ENCODE data around the gene PDYN.

PDYN gene

DNA sequence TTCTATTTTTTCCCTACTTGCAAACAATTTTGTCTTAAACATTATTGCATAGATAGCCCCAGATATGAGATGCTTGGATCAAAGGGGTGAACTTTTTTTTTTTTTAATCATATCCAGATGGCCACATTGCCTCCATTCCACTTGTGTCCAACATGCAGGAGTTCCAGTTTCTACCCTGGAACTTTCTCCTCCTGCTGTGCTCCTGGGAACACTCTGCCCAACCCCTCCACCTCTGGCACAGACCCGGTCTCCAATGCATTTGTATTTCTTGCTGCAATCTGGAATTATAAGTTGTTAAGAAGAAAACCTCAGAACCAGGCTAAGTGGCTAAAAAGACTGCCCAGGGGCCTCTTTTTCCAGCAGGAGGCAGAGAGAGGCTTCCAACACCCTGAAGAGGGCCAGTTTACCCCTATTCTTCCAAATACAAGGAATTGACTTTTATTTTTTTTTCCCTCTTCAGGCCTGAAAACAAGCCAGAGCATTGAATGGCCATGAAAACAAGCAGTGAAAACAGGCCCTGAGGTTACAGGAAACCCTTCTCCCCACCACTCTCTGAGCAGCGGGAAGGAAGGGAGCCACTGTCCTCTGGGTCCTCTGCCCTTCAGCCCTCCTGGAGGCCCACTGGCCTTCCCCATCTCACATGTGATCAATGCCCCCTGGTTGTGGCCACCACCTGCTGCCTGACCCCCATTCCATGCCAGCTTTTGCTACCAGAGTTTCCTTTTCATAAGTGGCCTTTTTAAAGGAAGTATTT, 44.3 kb downstream of the PDYN start:
- DNase-seq, result no peak

DNA sequence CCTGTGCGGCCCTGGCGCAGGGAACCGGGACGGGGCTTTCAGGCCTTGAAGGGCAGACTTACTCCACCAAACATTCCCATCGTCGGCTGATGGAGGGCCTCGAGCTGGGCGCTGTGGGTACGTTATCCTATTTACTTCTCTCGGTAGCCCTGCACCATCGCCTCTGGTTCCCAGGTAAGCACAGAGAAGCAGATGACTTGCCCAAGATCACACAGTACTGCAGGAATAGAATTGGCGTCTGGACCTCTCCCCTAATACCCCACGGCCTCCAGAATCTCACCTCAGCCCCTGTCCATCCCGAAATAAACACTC, 46.4 kb downstream of the PDYN start:
- DNase-seq, result no peak

DNA sequence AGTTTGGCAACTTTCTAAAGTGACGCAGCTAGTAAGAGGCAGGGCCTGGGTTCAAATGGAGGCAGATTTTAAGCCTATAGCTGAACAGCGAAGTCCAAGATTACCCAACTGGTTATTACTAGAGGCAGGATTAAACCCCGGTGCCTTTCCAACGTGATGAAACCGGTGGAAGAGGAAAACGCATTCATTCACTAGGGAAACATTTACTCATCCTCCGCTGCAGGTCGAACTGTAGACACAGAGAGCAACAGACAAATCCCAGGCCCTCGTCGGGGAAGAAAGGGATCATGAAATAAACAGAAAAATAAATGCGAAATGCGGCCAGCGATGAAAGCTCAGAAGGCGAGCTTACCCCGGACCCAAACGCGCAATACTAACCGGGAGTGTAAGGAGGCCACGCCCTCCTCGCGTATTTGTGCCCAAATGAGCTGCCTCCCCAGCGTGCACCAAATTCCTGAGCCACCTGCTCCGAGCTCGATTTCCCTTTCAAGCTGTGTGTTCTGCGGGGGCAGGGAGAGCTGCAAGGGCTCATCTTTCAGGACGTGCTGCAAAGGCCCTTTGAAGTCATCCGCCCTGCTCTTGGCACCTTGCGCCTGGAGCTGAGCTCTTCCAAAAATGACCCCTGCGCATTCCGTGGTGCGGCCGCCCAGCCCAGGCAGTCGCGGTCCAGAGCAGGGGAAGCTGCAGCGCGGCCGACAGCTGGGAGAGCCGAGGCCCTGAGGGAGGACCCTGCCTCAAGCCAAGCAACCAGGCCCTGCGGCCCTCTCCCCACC, 46.9 kb downstream of the PDYN start:
- DNase-seq, result peak; percentile 95

DNA sequence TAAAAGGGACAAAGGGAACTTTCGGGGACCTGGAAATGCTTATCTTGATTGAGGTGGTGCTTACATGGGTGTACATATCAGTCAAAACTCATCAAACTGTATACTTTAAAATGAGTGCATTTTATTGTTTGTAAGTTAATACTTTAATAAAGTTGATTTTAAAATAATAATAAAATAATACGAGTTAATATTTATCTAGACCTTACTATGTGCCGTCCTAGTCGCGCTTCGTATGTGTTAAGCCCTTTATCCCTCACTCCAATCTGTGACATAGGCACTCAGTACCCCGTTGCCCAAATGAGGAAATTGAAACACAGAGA, 47.5 kb downstream of the PDYN start:
- no peak for DNase-seq

DNA sequence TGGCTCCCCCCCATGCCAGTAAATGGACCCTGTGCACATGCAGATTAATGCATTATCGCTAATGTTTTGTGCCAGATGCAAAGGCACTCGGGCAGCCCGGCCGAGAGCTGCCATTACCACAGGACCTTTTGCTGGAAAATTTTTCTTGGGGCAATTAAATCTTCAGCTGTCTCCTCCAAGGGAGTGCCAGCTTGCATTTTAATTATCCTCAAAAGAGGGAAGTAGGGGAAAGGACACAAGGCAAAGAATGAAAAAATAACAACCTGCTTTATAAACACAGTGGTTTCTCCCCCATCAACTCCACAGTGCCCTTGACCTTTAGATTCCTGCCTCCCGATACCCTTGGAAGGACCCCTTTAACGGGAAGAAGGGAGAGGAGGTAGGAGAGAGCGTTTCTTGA, 48.2 kb downstream of the PDYN start:
- DNase-seq, result peak; percentile 45

DNA sequence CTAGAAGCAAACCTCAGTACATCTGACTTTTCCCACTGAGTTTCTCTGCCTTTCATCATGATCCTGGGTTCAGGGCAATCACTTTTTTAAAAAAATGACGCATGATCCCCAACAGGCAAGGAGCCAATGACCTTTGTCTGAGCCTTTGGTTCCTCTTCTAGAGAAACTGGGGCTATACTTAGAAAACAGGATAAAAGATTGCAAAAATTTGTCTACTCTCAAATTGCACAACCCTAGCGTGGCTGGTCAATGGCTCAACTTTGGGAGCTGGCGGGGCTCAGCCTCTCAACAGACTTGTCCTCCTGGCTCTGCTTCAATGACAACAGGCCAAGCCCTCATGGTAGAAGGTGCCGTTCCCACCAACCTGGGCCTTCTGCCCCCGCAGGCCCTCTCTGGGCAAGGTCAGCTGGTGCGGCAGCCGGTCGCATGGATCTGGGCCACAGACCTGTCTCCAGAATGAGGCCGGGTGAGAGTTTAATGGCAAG, 48.7 kb downstream of the PDYN start:
- peak; percentile 99 for DNase-seq

DNA sequence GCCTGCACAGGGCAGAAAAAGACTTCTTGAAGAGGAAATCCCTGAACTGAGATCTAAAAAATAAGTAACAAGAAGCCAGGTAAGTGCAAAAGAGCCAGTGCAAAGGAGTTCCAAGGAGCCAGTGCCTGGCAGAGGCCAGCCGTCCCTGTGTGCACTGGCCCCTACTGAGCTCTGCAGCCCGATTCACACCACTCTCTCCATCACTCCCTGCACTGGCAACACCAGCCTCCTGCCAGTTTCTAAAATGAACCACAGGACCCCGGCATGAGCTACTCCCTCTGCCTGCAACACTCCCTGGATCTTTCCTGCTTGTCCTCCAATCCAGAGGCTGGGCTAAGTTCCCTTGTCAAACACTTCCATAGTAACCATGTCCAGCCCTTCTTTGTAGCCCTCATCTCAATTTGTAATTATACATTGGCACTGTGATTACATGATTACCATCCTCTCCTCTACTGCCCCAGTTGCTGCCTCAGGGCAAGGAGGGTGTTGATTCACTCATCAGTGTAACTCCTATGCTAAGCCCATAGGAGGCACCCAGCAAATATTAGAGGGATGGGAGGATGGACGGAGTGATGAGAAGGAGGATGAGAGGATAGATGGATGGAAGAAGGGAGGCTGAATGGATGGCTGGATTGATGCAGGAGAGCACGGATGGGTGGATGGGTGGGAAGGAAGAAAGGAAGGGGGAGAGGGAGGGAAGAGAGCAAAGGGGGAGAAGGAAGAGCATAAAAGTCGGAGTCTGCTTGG, 49.3 kb downstream of the PDYN start:
- DNase-seq, result peak; percentile 39

DNA sequence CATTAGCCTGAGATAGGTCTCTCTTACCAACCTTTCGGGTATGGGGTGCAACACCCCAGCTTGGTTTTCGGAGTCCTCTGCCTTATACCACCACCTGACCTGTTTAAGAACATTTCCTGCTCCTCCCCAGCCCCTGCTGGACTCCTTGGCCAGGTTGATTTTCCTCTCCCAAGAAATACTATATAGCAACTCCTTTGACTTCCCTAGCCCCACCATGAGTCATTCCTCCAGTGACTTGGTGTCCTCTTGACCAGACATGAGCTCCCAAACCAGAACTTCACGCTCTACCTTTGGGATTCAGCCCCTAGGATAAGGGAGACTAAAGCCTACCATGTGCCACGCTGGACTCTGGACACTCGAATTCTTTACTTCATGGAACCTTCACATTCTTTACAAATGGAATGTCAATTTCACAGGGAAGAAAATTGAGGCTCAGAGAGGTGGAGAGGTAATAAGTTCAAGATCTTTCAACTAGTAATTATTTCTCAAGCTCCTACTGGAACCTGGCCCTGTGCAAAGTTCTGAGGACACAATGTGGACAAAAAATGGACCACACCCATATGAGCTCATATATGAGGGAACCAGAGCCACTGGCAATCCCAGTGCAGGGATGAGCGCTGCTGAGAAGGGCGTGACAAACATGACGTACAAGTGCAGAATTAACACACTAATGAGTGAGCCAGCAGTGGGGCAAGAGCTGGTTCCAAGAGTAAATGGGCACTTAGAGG, 50.4 kb downstream of the PDYN start:
- DNase-seq, result peak; percentile 98

DNA sequence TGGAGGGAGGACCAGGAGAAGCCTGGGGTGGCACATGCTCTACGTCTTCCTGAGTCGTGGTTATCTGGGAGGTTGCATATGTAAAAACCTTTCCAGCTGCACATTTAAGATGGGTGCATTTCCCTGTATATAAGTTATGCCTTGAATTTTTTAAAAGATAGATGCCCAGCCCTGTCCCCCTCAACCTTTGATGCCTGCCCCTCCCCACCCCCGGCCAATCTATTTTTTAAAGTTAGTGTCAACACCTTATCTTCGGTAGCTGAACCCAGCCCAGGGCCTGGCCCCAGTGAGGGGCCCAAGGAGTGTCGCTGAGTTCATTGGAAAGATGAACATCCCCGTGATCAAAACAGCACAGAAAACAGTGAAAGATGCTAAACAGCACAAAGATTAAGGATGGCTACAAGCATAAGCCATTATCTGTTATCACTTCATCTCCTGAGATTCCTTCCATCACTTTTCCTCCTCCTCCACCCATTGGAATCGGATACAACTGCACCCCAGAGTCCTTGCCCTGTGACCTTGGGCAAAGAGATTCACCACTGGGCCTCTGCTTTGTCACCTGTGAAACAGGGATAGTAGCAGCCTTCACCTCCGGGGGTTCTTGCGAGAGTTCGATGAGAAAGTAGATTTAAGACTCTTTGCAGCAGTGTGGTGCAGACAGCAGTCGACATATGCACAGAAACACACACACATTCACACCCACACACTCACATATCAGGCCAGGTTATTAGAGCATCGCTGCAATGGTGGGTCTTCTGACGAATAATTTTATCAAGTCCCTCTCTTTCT, 51.2 kb downstream of the PDYN start:
- DNase-seq, result no peak

DNA sequence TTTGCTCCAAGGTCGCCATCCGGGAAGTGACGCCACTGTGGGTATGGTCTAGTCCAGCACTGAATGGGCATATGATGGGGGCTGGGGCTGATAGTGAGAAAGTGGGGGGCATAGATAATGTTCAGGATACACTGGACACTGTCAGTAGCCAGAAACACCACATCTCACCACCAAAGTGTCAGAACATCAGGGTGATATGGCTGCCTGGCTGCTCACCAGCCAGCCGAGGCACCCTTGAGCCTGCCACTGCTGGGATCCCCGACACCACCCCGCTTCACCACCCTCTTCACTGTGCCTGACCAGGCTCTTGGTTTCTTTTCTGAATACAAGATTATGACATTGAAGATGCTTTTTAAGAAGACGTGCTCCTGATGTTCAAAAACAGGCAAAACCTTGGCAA, 51.8 kb downstream of the PDYN start:
- DNase-seq, result no peak

DNA sequence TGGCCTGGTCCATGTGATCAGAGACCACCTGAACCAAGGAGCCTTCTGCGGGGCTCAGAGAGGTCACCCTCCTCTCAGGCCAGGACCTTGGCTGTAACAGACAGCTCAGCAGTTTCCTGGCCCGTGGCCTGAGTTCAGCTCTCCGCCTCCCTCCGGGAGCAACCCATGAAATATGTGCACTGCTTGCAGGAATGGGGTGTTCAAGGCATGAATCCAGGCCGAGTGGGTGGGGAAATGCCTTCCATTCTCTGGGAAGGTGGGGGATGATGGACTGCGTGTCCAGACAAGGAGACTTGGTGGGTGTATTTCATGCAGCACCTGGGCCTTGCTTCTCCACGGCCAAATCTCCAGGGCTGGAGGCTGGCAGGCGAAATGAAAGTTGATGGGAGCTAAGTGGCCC, 52.6 kb downstream of the PDYN start:
- no peak for DNase-seq

DNA sequence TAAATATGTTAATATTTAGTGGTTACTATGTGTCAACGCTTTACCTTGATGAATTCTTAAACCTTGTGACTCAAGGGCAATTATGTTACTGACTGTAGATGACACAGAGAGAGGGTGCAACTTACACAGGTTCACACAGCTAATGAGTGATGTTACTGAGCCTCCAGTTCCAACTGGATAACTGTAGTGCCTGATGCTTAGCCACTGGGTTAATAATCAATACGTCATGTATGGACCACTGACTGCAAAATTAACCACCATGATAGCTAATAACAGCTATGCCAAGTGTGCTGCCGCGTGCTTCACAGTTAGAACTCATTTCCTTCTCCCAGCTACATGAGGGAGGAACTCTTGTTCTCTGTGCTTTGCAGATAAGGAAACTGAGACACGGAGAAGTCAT, 53.3 kb downstream of the PDYN start:
- no peak for DNase-seq

DNA sequence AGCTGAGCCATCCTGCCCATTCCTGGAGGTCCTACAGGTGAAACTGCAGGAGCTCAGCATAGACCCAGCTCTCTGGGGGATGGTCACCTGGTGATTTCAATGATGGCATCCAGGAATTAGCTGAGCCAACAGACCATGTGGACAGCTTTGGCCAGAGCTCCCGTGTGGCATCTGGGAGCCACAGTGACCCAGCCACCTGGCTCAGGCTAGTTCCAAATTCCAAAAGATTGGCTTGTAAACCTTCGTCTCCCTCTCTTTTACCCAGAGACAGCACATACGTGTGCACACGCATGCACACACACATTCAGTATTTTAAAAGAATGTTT, 54.6 kb downstream of the PDYN start:
- no peak for DNase-seq

DNA sequence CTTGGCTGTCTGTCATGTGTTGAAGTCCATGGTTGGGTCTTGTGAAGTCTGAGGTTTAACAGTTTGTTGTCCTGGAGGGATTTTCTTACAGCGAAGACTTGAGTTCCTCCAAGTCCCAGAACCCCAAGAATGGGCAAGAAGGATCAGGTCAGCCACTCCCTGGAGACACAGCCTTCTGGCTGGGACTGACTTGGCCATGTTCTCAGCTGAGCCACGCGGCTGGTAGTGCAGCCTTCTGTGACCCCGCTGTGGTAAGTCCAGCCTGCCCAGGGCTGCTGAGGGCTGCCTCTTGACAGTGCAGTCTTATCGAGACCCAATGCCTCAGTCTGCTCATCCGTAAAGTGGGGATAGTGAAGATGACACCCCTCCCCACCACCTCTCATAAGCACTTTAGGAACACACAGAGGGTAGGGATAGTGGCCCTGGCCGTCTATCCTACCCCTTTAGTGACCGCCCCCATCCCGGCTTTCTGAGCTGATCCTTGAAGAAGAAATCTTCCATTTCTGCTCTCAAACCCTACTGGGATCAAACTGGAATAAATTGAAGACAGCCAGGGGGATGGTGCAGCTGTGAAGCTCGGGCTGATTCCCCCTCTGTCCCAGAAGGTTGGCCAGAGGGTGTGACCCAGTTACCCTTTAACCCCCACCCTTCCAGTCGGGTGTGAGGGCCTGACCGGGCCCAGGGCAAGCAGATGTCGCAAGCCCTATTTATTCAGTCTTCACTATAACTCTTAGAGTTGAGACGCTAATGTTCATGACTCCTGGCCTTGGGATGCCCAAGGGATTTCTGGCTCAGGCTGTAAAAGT, 55.2 kb downstream of the PDYN start:
- DNase-seq, result no peak

DNA sequence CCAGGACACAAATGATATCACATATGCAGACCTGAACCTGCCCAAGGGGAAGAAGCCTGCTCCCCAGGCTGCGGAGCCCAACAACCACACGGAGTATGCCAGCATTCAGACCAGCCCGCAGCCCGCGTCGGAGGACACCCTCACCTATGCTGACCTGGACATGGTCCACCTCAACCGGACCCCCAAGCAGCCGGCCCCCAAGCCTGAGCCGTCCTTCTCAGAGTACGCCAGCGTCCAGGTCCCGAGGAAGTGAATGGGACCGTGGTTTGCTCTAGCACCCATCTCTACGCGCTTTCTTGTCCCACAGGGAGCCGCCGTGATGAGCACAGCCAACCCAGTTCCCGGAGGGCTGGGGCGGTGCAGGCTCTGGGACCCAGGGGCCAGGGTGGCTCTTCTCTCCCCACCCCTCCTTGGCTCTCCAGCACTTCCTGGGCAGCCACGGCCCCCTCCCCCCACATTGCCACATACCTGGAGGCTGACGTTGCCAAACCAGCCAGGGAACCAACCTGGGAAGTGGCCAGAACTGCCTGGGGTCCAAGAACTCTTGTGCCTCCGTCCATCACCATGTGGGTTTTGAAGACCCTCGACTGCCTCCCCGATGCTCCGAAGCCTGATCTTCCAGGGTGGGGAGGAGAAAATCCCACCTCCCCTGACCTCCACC, 56.4 kb downstream of the PDYN start:
- no peak for DNase-seq

DNA sequence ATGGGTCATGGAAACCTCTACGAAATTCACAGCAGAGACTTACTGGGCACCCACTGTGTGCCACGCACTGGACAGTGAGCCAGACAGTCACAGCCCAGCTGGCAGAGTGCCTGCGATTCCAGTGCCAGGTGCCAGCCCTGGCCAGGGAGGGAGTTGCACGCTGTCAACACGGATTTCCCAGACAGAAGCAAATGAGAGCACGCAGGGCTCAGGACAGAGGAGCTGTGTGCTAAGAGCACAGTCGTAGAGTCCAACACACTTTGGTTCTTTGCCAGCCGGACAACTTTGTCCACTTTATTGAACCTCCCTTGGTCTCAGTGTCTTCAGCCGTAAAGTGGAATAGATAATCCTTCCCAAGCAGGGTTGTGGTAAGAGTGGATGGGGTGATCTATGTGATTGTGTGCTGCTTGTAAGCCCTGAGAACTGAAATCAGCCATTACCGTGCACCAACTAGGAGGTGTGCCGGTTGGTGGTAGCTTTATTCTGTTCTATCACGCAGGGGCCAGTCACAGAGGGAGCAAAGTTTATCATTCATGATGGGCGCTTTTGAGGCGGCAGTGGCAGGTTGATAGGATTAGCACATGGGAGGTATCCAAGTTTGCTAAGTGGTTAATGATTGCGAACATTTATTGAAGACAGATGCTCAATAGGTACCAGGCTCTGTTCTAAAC, 58.0 kb downstream of the PDYN start:
- DNase-seq, result no peak

DNA sequence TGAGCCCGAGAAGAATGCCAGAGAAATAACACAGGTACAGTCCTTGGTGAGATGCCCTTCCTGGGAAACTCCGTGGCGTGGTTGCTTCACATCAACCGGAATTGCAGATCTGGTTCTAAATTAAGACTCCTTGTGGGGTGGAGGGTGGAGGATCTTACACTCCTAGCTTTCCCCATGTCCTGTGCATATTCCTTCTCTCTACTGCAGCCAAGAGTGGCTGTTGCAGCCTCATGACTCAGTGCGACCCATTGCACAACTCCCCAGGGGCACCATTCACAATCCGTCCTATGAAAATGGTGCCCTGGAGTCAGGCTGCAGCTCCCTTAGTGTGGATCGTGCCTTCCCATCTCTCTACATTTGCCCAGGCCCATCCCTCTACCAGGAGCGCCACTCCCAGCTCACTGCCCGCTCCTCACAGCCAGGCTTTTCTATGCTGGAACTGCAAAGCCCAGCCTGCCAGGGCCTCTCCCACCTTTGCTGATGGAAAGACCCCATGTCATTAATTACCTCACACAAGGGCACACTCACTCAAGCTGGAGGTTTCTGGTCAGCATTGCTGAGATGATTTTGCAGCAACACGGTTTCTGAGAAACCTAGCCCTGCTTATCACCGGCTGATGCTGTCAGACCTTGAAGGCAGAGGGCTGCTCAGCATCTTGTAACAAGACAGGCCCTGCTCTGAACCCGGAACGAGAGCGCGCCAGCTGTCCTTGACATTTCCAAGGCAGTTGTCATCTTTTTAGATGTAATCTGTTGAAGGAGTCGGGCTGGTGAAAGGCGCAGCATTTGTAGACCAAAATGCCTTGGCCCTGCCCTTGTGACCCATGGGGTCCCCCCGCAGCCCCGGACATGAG, 58.9 kb downstream of the PDYN start:
- peak; percentile 80 for DNase-seq

DNA sequence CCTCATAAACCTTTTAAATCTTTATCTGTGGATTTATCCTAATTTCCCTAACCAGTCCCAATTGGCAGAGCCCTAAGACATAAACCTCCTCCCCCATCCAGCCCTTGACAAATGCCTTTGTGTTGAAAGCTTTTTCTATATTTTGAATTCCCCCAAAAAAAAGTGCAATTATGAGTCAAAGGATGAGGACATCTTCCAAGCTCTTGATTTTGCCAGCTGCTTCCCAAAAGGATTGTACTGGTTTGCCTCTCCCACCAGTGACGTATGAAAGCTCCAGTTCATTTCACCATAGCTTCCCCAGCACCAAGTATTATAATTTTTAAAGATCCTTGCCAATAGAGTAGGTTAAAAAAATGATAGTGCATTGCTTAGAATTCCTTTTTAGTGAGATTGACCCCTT, 59.7 kb downstream of the PDYN start:
- peak; percentile 86 for DNase-seq

DNA sequence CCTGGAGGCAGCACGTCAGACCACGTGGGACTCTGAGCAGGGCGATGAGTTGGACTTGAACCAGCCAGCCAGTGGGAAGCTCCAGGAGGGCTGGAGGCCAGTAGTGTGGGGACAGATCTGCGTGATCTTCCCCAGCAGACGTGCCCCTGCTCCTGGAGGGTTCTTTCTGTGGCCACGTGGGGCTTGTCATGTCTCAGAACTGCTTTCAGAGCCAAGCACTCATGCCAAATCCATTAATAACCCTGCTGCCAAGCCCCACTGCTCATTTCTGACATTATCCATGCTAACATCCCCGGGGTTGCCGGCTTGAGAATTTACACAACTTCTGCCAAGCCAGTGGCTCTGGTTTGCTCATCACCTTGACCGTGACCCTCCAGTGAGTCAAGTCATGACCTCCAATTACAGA, 60.4 kb downstream of the PDYN start:
- peak; percentile 51 for DNase-seq

DNA sequence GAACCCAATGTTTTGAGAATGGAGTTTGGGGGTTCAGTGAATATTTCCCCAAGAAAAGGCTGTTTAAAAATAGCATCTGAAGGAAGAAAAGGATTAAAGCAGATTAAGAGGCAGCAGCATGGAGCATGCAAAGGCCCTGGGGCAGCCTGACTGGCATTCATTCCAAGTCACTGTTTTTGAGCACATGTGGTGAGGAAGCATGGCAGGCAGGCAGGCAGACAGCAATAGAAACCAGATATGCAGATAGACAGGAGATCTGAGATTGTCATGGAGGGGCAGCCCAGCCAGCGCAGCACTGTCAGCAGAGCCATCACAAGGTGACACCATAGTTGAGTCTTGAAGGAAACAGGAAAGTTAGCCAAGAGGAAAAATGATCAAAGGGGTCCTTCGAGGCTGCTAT, 60.9 kb downstream of the PDYN start:
- no peak for DNase-seq
